GM12878 (cell line): ENCODE results near the gene PRR35. TPM values are rescaled to one million over a fixed set of nuclear protein-coding genes. Genes with fewer than 3 reads are reported as not detected.

Experiments used
- ATAC-seq: fragments of 200-7000 bp; cut with Tn5 transposase; 3 replicates; pipeline ENCODE4 v1.9.1; 2020; ENCODE audit warnings: mild to moderate bottlenecking, moderate library complexity
- BruUV-seq: library from RNA; stranded (reverse); fragments of 400-500 nt; replicated peaks from 2 replicates; lab custom pipeline; 2021; lab: Mats Ljungman, UMichigan
- CTCF ChIA-PET: fragments of 300-600 bp; sonication (Branson Sonifier 250); formaldehyde crosslinking; extraction: SDS; loops from one replicate; lab custom pipeline; 2021; ENCODE audit warnings: inconsistent platforms; lab: Yijun Ruan, JAX
- POLR2A ChIA-PET: fragments of 350-600 bp; formaldehyde crosslinking; extraction: SDS; loops from one replicate; lab custom pipeline; 2021; ENCODE audit warnings: inconsistent platforms; lab: Charles Lee
- RAD21 ChIA-PET: fragments of 300-600 bp; sonication (Branson Sonifier 250); formaldehyde crosslinking; loops from one replicate; lab custom pipeline; 2023; ENCODE audit warnings: antibody characterized with exemption; ENCODE audit not compliant: unreplicated experiment; lab: Charles Lee
- SMC1A ChIA-PET: fragments of 300-600 bp; sonication (Branson Sonifier 250); formaldehyde crosslinking; loops from one replicate; lab custom pipeline; 2023; ENCODE audit not compliant: unreplicated experiment, uncharacterized antibody; lab: Charles Lee
- DNase-seq: peaks from one replicate; pipeline ENCODE4 v3.0.0-alpha.2; 2011; ENCODE audit warnings: low read depth, low spot score
- FAIRE-seq: peaks from 3 replicates; lab custom pipeline; 2011; peaks lifted over from hg19 to GRCh38; lab: Jason Lieb, UNC
- H2AFZ ChIP-seq: 2 replicates; pipeline ENCODE4 v1.6.0; 2011; ENCODE audit warnings: low read depth, low read length, control low read depth; ENCODE audit not compliant: control insufficient read depth
- H3K27ac ChIP-seq: 2 replicates; pipeline ENCODE4 v1.5.1; 2011; ENCODE audit warnings: control low read depth; ENCODE audit not compliant: control insufficient read depth, insufficient read depth
- H3K27me3 ChIP-seq, 2 experiments: replicated peaks in 1 of 2; 2 replicates each; pipeline versions ENCODE4 v1.6.0 to v1.6.1; 2011; ENCODE audit warnings: low read length in 1 of 2; ENCODE audit not compliant: control insufficient read depth in 2 of 2, insufficient read depth in 2 of 2
- H3K36me3 ChIP-seq, 2 experiments: 2 replicates each; pipeline ENCODE4 v1.5.1; 2011; ENCODE audit warnings: low read length in 1 of 2; ENCODE audit not compliant: control insufficient read depth in 2 of 2, insufficient read depth in 2 of 2
- H3K4me1 ChIP-seq: 2 replicates; pipeline ENCODE4 v1.6.1; 2011; ENCODE audit warnings: mild to moderate bottlenecking, low read length, moderate library complexity, mixed read lengths; ENCODE audit not compliant: control insufficient read depth, insufficient read depth
- H3K4me2 ChIP-seq: 2 replicates; pipeline ENCODE4 v1.6.0; 2011; ENCODE audit warnings: control low read depth; ENCODE audit not compliant: control insufficient read depth, insufficient read depth
- H3K4me3 ChIP-seq: fragments of 200-600 bp; sonication (generic); 2 replicates; pipeline ENCODE4 v1.5.1; 2016
- H3K79me2 ChIP-seq: 2 replicates; pipeline ENCODE4 v1.6.0; 2011; ENCODE audit warnings: low read length; ENCODE audit not compliant: control insufficient read depth, insufficient read depth
- H3K9ac ChIP-seq: 2 replicates; pipeline ENCODE4 v1.8.0; 2011; ENCODE audit warnings: low read length, control low read depth, mixed read lengths; ENCODE audit not compliant: control insufficient read depth, insufficient read depth
- H3K9me3 ChIP-seq: replicated peaks from 3 replicates; pipeline ENCODE4 v1.5.1; 2011; ENCODE audit warnings: mild to moderate bottlenecking, low read length; ENCODE audit not compliant: control insufficient read depth, insufficient read depth
- H4K20me1 ChIP-seq: 2 replicates; pipeline ENCODE4 v1.6.0; 2011; ENCODE audit not compliant: control insufficient read depth, insufficient read depth
- BCL11A ChIP-seq: IDR thresholded peaks from 2 replicates; pipeline ENCODE4 v1.6.1; 2011; ENCODE audit warnings: low read depth, low read length
- E2F8 ChIP-seq: fragments of 450-650 bp; IDR thresholded peaks from 2 replicates; pipeline ENCODE4 v1.6.1; 2018; ENCODE audit warnings: mild to moderate bottlenecking, low read depth, moderate library complexity; ENCODE audit not compliant: partially characterized antibody
- NR2F1 ChIP-seq: fragments of 450-650 bp; conservative IDR thresholded peaks from 2 replicates; pipeline ENCODE4 v1.6.1; 2017; ENCODE audit warnings: mild to moderate bottlenecking
- POLR2A ChIP-seq: IDR thresholded peaks from 2 replicates; pipeline ENCODE4 v1.6.1; 2011; ENCODE audit warnings: low read depth, mild to moderate bottlenecking, low read length
- WGBS: methylation state at CpG from one replicate; pipeline ENCODE4 v1.1.6; 2016; ENCODE audit warnings: low lambda C conversion rate; ENCODE audit not compliant: insufficient replicate concordance, insufficient coverage; ENCODE audit errors: missing lambda C conversion rate; 5-methylcytosine and 5-hydroxymethylcytosine counted together
- in situ Hi-C: fragments of 300-500 bp; cut with MboI; formaldehyde crosslinking; loops from 9 replicates; pipeline ENCODE4 v1.14.3; 2018; ENCODE audit warnings: mixed read lengths
- intact Hi-C: fragments of 100-400 bp; cut with micrococcal nuclease; formaldehyde crosslinking; loops from one replicate; pipeline ENCODE4 v1.14.2; 2022; ENCODE audit not compliant: unreplicated experiment
- polyA plus RNA-seq, 11 experiments: library from polyadenylated mRNA; depleted of rRNA in 4 of 11; unstranded in 6 of 11; stranded (reverse) in 5 of 11; fragments of >200 nt; fragmentation: Nextera tagmentation in 4 of 11; fragmentation: Illumina TruSeq in 1 of 11; extraction: Ambion mirVana in 4 of 11; extraction: Trizol in 1 of 11; gene quantifications; 1 replicate in 1 of 11; 2 replicates in 10 of 11; pipeline versions ENCODE4 v1.2.1 to v1.2.3, GENCODE V29; 2011 to 2016; ENCODE audit warnings: inconsistent platforms in 2 of 11, missing spikeins in 2 of 11, low read depth in 1 of 11
- total RNA-seq, 4 experiments: library from RNA; depleted of rRNA in 3 of 4; stranded (reverse); fragments of >200 nt in 3 of 4; fragmentation: Illumina TruSeq in 1 of 4; extraction: Trizol in 1 of 4; gene quantifications; 2 replicates each; pipeline versions ENCODE4 v1.2.1 to v1.2.3, GENCODE V29; 2013 to 2021

PRR35 gene
- total and polyA plus RNA-seq, 10 of the 15 experiments (the other 5 are each of a cell fraction or from before 2014, with no cell fraction given) = not detected

DNA sequence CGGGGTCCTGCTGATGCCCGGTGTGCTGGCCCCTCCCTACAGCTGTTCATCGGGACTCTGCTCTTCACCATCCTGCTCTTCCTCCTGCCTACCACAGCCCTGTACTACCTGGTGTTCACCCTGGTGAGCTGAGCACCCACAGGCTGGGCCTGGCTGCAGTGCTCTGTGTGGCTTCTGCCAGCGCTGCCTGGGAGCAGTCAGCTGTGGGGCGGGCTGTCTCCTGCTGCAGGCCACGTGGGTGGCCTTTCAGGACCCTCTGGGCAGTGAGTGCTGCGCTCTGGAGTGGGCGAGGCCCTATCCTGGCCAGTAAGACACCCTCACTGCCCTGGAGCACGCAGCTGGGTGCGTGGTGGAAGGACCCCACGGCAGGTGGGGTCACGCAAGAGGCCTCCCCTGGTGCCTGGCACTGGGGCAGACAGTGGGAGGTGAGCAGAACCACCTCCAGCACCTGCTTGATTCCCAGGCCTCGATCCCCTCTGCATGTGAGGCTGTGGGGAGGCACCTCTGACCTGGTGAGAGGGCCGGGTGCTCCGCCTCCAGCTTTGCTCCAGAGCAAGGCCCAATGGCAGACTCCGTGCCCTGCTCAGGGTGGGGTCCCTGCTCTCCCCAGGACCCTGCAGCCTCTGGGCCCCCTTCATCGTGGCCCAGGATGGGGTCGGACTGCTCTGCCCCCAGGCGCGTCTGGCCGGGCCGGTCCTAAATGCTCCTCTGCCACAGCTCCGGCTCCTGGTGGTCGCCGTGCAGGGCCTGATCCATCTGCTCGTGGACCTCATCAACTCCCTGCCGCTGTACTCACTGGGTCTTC is 20.1 kb downstream of the PRR35 start (continued):
- TF ChIP-seq E2F8 (no peak), NR2F1 (no peak)

- RAD21 ChIA-PET = no interaction called here
- POLR2A ChIA-PET = no interaction called here
- H3K27me3 ChIP-seq = no peaks in the 10 kb centered on the region
- no peak overlapping the region for H3K4me3 ChIP-seq
- no TSS peak for BruUV-seq
- no peaks in the 10 kb centered on the region for H3K4me1 ChIP-seq
- CTCF ChIA-PET = interaction anchor here (1.1 to 2.0 kb wide), 2 partner anchors 9 to 28 kb away, joined by 3 to 4 read pairs; no protein-coding TSS in a partner anchor
- intact Hi-C loops = no loop called here
- SMC1A ChIA-PET = no interaction called here
- ATAC-seq (no peak), DNase-seq (no peak)
- no peak overlapping the region for H2AFZ ChIP-seq
- no peak overlapping the region for H3K4me2 ChIP-seq
- H3K27ac ChIP-seq = no peak overlapping the region
- H3K9ac ChIP-seq = no peak overlapping the region
- TF ChIP-seq POLR2A (peak; percentile 36; the same call in 1 of the 2 replicates), BCL11A (no peak)
- TF ChIP-seq, all 136 proteins: peak for 1
- WGBS = 94% methylated on average over 19 of the region's 19 CpGs
- in situ Hi-C loops = no loop called here
- Histone ChIP-seq H4K20me1 (no peaks in the 10 kb centered on the region), H3K79me2 (no peaks in the 10 kb centered on the region), H3K36me3 (no peaks in the 10 kb centered on the region), H3K9me3 (no peaks in the 10 kb centered on the region)
- no peak for FAIRE-seq
These were observed 20.8 kb downstream of the PRR35 start for GRCh38 chr16:580946-581498.
